Suprapubic skin (tissue), 3 donors: ENCODE data around the gene AQP2.

ENCODE experiments used
- CTCF ChIP-seq, 2 donors: fragments of 200-600 bp in 1 of 2; fragments of 450-650 bp in 1 of 2; sonication (generic) in 1 of 2; IDR thresholded peaks; one replicate each; pipeline ENCODE4 v1.5.1; 2016 to 2019; ENCODE audit warnings: antibody characterized with exemption in 2 of 2, mild to moderate bottlenecking in 1 of 2, moderate library complexity in 1 of 2
- POLR2AphosphoS5 ChIP-seq, 3 donors: sonication (generic); formaldehyde crosslinking; IDR thresholded peaks; one replicate each; pipeline ENCODE4 v1.6.1; 2017; ENCODE audit warnings: antibody characterized with exemption in 3 of 3

DNA sequence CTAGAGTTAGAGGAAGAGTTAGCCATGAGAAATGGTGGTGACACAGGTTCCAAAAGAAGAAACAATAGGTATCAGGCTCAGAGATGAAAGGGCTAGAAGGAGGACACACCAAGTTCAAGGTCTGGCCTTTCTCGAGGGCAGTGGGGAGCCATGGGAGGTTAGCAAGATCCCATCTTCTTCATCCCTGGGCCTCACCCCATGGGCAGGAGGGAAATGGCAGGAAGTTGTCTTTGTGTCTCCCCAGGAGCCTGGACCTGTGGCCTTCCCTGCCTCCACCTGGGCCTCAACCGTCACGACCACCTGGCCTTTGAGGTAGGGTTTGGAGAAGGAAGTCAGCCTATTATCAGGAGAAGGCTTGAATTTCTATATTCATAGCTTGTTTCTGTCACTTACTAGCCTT, 5.8 kb upstream of the AQP2 start:
- TF ChIP-seq CTCF (IDR thresholded peaks at IDR 0.05) (no peak), POLR2AphosphoS5 (IDR thresholded peaks at IDR 0.05) (no peak)
